ENCODE data around the gene NRG2.

The NRG2 gene

DNA sequence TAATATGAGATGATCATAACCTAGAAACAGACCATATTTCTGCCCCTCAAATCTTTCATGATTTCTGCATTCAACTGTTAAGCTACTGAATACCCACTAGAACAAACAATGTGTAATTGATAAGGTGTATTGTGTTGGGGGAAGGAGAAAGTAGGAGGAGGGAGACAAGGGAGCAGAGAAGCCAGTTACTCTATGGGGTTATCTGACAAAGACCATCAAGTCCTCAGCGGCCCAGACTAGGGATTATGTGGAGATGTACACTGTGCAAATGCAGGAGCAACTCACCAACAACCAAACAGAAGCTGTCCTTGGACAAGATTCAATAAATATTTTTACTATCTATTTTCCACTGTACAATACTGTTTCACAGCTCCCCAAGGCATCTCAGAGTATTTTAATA is 2.7 kb downstream of the NRG2 start:
- DNase-seq = no peak

DNA sequence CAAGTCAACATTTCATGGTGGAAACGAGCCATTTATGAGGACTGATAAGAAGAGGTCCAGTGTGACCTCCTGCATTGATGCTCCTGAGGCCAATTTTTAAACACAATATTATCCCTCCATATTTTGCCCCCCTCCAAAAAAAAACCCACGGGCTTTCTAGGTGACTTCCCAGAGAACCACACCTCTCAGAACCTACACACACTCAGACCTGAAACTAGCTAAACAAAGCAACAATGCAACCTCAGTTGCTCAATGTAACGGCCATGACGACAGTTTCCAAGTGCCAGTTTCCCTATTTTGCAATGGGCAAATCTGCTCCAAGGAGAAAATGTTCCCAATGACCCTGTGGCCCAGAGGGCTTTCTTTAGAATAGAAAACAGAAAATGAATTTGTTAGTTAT is 3.5 kb downstream of the NRG2 start:
- no peak for DNase-seq

DNA sequence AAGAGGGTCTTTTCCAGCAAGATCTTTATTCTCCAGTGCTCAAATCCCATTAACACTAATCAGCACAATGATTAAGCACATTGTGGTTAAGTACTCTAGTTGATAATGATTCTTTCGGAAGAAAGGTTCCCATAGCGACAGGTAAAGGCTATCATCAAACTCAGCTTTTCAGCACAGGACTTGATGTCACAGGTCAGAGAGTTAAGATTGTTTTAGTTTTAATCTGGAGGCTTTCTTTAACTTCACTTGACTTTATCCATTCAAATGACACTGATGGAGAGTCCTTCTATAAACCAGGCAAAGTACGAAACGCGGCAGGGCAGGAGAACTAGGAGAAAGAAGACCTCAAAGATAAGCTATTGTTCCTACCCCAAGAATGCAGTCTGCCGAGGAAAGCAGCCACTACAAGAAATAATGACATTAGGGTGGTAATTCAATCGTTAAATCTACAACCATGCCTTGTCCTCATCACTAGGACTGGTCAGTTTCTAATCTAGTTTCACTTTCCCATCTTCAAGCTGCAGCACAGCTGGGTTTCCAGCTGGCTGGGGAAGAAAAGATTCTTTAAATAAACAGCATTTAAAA is 4.6 kb downstream of the NRG2 start:
- no peak for DNase-seq

DNA sequence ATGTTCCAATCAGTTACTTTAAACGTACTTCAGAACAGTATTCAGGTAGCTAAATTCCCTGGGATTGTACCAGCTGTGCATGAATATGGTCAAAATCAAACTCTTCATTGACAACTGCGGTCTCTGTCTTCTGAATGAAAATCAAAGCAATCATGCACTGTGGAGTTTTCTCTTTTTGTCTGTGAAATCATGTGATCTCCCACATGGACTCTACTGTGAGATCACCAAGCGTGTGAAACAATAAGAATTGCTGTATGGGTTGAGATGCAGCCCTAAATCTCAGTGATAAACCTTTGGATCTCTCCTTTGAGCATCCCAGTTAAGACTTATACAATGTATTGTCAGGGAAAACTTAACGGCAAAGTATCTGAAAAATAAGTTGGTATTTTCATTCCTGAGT is 6.1 kb downstream of the NRG2 start:
- DNase-seq = no peak

DNA sequence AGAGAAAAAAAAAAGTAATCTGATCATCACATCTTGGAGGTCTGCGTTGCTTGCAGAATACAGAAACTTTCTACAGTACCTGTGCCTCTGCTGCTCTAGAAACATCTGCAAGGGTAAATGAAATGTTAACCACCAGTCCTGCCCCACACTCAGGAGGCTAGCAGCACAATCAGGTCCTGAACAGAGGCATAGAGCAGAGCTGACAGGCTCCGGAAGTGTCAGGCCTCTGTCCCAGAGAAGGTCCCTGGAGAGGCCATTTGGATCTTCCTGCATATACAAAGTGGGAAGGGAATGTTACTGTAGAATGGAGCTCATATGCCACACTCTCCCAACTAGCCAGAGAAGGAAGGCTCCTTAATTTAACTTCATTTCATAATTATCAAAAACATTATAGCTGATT is 7.2 kb downstream of the NRG2 start:
- DNase-seq = no peak

DNA sequence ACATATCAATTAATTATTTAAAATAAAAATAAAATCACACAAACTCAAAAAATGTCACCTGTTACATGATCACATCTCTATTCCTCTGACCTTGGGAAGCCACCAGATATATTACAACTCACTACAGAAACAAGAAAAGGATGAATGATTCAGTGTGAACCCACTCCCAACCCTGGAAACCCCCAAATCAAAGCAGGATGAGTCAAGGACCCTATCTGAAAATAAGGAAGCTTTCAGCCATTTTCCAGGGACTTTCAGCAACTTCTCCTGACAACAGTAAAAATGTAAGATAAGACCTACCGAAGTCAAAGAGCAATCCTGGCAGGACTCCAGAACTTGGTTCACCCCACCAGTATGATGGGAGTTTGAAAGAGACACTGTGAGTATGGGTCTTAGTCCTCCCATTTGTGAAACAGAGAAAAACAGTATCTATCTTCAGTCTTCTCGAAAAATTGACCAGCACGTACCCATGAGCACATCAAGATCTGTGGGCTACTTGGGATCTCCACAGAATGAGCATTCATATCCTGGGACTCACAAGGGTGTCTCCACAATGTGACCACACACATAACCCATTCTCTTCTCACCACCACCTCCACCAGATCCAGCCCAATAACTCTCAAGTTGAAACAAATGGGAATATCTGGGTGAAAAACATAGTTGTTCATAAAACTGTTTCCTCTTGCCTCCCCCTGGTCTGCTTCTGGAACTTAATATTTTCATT is 9.9 kb downstream of the NRG2 start:
- DNase-seq = no peak

DNA sequence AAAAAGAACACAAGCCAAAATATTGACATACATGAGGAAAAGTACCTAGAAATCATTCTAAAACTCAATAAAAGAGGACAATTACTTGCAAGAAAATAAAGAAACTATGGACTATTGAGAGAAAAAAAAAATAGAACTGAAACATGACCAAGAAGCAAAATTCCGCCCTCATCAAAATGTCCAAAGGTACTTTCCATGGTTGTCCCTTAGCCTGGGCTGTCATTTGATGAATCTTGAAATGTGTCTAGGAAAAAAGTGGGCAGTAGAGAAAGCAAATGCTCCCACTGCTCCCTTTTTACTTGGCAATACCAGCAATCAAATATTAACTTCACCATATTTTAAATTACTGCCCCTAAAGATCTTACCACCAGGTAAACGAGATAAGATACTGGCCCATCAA is 10.8 kb downstream of the NRG2 start:
- DNase-seq = no peak

DNA sequence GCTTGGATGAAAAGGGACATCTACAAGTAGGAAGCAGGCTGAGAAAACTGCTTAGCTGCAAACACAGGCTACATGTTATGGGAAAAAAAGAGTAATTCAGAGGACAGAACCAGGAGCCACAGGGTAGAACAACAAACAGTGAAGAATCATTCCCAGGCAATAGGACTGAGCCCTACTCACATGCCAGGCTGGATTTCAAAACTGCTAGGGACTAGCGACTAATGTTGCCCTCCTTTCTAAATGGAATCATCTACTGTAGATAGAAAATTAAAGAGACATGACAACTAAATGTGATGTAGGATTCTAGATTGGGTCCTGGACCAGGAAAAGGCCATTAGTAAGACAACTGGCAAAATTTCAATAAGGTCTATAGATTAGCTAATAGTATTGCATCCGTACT is 15.3 kb downstream of the NRG2 start:
- no peak for DNase-seq

DNA sequence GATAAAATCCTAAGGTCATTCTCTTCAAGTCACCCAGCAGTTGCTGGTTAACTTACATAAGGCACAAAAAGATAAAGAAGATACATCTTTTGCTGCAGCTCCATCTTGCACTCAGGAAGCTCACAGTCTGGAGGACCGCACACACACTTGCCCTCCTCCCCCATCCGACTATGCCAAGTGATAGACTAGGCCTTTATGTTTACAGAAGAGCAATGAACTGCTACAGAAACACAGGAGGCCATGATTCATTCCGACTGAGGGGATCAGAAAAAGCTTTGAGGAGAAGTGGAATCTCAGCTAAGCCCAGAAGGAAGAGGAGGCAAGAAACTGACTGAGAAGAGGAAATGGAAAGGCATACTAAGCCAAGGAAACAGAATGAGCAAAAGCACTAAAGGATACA is 17.4 kb downstream of the NRG2 start:
- no peak for DNase-seq

DNA sequence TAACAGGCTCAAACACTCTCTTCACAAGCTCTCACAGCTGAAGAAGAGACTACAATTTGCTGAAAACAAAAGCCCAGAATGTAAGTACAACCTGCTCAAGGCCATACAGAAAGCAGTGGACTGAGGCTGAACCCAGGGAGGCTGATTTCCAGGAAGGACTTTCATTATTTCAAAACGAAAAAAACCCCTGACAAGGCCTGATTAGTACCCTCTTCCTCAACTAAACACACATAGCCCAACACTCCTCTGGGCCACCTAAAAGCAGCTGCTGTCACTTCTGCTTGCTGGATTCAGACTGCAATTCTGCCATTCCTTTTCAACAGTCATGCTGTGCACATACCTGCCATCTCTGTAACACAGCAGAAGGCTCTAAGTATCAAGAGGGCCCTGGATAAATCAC is 18.2 kb downstream of the NRG2 start:
- DNase-seq = no peak

DNA sequence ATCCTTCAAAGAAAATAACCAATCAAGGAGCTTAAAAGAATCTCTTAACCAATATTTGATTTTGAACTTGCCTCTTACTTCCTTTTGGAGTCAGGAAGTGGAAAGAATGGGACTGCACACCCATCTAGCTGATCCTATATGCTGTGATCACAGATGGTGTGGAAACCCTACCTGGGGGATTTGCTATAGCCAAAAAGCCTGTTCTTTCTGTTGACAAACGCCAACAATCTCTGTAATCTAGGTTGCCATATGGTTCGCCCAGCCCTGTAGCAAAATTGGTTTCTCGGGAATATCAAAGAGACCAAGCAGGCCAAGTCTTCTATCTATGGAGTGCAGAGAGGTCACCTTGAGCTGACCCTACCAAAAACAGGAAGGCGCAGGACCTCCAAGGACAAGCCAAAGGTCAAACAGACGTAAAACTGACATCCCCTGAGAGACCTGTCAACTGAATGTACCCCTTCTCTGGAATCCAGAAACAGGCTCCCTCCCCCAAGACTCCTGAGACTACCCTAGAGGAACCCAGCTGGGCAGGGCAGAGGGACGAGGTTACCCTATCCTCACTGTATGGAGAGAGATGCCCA is 19.4 kb downstream of the NRG2 start:
- DNase-seq = no peak

DNA sequence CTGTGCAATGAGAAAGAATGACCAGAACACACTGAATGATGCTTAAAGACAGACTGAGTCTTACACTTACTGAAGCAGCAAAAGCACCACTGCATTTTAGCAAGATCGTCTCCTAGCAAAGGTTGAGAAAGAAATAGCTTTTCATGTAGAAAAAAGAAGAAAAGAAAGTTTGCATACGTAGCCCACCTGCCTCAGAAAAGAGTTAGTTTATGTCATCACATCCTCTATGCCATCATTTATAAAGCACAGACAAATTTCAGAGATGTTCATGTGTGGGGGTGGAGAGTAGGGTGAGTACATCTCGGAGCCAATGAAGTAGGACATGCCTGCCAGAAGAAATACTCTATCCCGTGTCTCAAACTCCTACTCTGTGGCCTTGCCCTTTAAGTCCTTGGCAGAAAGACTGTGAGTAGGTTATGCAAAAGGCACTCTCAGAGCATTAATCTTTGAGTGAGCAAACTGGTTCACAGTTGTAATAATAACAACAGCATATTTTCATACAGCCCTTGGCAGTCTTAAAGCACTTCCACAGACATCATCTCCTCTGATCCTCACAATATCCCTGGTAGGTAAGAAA is 22.4 kb downstream of the NRG2 start:
- no peak for DNase-seq

DNA sequence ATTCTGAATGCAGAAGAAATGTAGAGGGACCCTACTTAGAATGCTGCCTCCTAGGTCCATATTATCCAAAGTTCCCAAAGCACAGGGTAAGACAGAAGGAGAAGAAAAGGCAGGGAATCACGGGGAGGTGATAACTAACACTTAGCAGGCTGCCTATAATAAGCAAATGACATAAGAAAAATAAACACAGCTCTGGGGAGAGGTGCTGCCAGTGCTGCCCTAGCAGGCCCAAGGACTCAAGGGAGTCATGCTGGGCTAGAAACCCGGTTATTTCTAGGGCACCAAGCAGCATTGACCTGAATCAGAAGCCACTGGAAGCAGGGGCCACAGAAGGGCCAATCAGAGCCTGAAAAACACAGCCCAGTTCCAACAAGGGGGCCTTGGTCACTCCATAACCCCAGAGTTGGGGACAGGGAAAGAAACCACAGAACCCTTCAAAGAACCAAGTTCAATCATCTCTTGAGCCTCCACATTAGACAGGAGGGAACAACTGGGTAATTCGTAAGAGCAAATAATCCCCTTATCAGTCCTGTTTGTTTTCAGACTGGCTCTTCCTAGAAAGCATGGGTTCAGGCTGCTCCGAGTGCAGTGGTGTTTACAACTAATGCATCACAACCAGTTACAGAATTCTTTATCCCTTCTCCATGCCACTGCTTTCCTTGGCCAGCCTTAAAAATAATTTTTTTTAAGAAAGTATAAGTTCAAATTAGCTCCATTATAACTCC is 24.0 kb downstream of the NRG2 start:
- DNase-seq = no peak

DNA sequence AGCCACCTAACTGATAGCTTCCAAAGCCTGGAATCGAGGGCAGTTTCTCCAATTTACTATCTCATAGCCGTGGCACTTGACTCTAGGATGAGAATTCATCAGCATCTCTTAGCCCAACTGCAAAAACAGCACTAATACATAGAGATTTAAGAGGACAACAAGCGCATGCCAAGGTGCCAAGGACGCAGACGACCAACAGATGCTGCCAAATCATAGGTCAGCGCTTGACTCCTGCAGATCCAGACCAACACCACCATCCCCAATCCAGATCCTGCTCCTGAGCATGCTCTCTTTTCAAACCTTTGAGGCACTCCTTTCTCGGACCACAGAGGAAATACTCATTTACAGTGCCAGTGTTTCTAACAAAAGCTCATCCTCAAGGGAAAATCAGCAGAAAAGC is 24.6 kb downstream of the NRG2 start:
- no peak for DNase-seq

DNA sequence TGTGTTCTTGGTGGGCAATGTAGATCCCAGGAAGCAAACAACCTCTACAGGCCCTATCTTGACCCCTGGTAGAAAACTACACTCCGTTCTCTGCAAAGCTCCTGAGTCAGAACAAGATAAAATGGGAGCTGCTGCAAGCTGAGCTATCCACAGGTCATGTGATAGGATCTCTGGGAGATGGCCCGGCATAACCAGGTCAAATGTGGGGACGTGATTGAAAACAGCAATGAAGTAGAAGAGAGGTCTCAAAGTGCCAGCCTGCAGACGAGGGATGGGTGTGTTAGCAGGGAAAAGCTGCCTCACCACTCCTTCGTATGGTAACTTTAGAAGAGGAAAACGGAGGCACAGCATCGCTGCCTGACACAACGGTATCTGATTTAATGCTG is 25.0 kb downstream of the NRG2 start:
- no peak for DNase-seq

DNA sequence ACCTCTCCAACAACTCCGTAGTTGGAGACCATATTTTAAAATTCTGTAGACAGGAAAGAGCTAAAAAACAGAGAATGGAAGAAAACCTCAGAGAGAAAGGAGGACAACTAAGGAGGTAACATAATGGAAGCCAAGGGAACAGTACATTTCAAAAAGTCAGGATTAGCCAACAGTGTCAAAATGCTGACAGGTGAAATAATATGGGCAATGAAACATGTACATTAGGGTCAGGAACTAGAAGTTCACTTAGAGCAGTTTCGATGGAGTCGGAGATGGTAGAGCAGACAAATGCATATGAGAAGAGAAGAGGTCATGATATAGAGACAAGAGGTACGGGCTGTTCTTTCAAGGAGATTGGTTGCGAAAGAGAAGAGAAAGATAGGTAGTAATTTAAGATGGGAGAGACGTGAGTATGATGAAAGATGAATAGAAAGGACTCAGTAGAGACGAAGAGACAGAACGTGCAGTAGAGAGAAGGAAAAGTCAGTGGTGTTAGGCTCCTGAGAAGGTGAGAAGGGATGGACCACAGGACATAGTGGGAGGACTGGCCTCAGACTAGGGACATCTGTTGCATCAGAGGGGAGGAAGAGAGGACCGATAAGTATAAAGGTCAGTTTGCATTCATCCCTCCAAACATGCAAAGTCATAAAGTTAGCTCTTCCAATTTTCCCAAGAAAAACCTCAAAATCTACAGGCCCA is 25.6 kb downstream of the NRG2 start:
- DNase-seq = no peak

DNA sequence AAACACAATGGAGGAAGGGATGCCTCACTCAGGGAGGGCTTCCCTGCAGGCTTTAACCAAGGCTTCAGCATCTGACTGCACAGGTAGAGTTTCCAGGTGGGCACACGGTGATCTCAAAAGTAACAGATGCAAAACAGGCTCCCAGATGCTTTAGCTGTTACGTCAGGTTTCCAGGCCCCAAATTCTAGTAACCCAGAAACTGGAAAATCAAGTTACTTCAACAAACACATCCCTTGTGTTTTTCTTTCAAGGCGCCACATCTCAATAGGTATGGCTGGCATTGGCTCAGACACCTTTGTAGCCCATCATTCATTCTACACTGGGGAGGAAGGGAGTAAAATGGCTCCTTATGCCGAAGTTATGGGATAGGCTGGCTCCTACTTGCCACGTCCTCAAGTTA is 27.4 kb downstream of the NRG2 start:
- no peak for DNase-seq

DNA sequence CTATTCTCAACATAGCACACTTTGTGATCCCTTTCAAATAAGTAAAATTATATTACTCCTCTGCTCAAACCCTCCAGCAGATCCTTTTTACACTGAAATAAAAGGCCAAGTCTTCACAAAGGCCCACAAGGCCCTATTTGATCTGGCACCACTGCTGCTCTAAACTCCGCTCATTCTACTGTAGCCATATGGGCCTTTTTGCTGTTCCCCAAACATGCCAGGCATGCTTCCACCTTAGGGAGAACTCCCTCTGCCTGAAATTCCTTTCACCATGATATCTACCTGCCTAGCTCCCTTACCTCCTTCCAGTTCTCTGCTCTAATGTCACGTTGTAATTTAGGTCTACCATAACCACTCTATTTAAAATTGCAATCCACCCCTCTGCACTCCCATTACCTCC is 28.3 kb downstream of the NRG2 start:
- no peak for DNase-seq

DNA sequence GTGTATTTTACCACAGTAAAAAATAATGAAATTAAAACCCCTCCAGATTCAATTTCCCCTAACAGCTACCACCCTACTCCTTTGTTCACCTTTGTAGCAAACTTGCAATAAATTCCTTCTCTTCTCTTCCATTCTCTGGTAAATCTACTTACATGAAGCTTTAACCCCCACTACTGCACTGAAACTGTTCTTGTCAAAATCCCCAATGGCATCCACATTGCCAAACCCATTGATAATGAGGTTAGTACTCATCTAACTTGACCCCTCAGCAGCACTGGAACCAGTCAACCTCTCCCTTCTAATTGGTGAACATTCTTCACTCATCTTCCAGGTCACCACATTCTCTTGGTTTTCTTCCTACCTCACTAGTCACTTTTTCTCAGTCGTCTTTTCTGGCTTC is 29.6 kb downstream of the NRG2 start:
- DNase-seq = no peak

DNA sequence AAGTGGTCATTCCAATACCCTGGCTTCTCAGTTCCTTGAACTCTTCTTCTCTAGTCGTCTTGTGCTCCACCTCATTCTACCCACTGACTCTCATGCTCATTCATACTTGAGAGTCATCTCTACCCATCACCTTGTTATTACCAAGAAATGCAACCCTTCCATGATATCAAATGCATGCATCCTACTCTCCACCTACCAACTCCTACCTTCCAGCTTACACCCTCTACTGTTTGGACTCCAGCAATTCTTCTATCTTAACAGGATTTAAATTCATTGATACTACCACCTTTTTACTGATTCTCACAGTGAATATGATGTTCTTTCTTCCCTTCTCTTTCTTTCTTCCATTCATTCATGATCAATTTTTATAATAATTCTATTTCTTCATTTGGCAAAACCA is 30.7 kb downstream of the NRG2 start:
- no peak for DNase-seq

DNA sequence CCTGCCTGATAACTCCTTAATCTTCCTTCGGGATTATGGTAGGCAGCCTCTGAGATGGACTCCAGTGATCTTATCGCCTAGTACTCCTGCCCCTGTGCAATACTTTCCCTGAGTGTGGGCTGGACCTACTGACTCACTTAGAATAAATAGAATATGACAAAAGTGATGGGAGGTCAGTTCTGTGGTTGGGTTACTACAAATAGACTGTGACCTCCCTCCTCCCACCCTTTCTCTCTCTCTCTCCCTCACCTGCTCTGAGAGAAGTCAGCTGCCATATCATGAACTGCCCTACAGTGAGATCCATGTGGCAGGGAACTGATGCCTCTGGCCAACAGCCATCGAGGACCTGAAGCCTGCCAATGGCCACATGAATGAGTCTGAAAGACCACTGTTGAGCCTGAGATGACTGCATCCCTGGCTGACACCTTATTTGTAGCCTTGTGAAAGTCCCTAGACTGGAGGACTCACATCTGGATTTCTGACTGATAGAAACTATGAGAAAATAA is 31.7 kb downstream of the NRG2 start:
- no peak for DNase-seq

DNA sequence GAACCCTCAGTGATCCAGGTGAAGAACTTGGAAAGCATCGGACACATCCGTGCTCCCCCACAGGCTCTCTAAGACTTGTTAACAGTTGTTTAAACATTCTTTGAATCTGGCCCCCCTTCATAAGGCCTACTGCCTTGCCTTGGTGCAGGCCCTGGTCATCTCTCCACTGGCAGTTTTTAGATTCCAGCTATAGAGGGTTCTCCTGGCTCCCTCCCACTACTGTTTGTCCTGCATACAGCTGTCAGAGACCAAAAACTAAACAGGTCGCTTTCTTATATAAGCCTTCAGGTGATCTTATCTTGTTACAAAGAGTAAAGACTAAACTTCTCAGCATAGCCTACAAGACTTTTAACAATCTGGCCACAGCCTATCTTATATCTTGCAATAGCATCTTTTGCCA is 32.3 kb downstream of the NRG2 start:
- no peak for DNase-seq

DNA sequence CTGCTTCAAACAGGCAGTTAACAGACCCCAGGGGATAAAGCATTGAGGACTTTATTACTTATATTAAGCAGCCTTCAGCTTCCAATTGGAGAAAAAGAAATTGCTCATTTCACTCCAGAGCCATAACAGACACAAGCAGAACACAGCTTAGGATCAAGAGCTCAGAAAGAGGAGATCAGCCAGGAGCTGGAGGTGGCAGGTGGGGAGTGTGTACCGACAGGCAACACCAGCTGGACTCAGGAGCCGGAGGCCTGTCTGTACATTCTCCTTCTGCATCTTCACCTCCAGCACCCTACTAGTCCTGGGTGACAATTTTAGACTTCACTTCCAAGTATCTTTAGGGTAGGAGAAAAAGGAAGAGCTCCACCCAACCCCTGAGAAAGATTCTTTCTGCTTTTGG is 35.8 kb downstream of the NRG2 start:
- no peak for DNase-seq
